Lung microvascular endothelial cell (primary cell): ENCODE results near the gene SLC26A1. TPM values are rescaled to one million over a fixed set of nuclear protein-coding genes. Genes with fewer than 3 reads are reported as not detected.
"Not testable (repeated sequence)": the region's sequence is repeated elsewhere in the genome, so short reads cannot be mapped to it uniquely, and the experiment has no call there.

ENCODE experiments used
- DNase-seq, 2 donors: peaks; one replicate each; pipeline versions ENCODE4 v3.0.0 to v3.0.0-alpha.2; 2010; ENCODE audit warnings: low read depth in 2 of 2
- total RNA-seq: library from RNA; depleted of rRNA; stranded (reverse); fragments of >200 nt; gene quantifications from 2 replicates; pipeline ENCODE4 v1.2.1, GENCODE V29; 2014

SLC26A1 gene
- total RNA-seq, 1 donor from 2014 or later: 0.20 TPM

- no peak for DNase-seq
Measured at GRCh38 chr4:999882-1000425, 6.8 kb upstream of the SLC26A1 start.

GRCh38 chr4:999240-999863, 6.1 kb upstream of the SLC26A1 start:
- DNase-seq: not testable (repeated sequence)

- DNase-seq: no peak
Measured at GRCh38 chr4:998096-998691, 5.0 kb upstream of the SLC26A1 start.

- peak in 1 of 2 donors; percentile 46 for DNase-seq
Measured at GRCh38 chr4:997375-998071, 4.3 kb upstream of the SLC26A1 start.

- no peak for DNase-seq
Measured at GRCh38 chr4:996997-997374, 3.8 kb upstream of the SLC26A1 start.

- no peak for DNase-seq
Measured at GRCh38 chr4:996030-996996, 3.1 kb upstream of the SLC26A1 start.

GRCh38 chr4:995311-996026, 2.3 kb upstream of the SLC26A1 start:
- DNase-seq: no peak

GRCh38 chr4:992297-993110, 700 bp downstream of the SLC26A1 start:
- DNase-seq: peak; percentile 90 to 96

GRCh38 chr4:991451-992296, 1.5 kb downstream of the SLC26A1 start:
- DNase-seq: no peak

- no peak for DNase-seq
Measured at GRCh38 chr4:990746-991367, 2.3 kb downstream of the SLC26A1 start.

GRCh38 chr4:989722-990471, 3.3 kb downstream of the SLC26A1 start:
- no peak for DNase-seq

- no peak for DNase-seq
Measured at GRCh38 chr4:988726-989721, 4.2 kb downstream of the SLC26A1 start.

- DNase-seq: peak in 1 of 2 donors; percentile 45
Measured at GRCh38 chr4:987624-988513, 5.3 kb downstream of the SLC26A1 start.

- DNase-seq: peak; percentile 77 to 86
Measured at GRCh38 chr4:986879-987623, 6.2 kb downstream of the SLC26A1 start, which contains the start of gene IDUA. IDUA (plus strand) TSS chr4:987044; CDS start chr4:987085, 41 bp downstream.

GRCh38 chr4:986428-986878, 6.8 kb downstream of the SLC26A1 start:
- no peak for DNase-seq
